K562 (cell line): ENCODE measurements around the gene NBR1. TPM values are rescaled to one million over a fixed set of nuclear protein-coding genes. Genes with fewer than 3 reads are reported as not detected.
A peak's percentile ranks its signal among the peaks of the same experiment; 100 is the strongest.

Source experiments
- ATAC-seq: fragments of 200-7000 bp; cut with Tn5 transposase; 3 replicates; pipeline ENCODE4 v1.9.1; 2020; ENCODE audit warnings: moderate library complexity
- BruUV-seq: library from RNA; stranded (reverse); fragments of 400-500 nt; replicated peaks from 2 replicates; lab custom pipeline; 2021; lab: Mats Ljungman, UMichigan
- CTCF ChIA-PET: fragments of 300-600 bp; formaldehyde crosslinking; extraction: SDS; loops from one replicate; lab custom pipeline; 2021; ENCODE audit warnings: low intra/inter-chr PET ratio; lab: Yijun Ruan, JAX
- POLR2A ChIA-PET: fragments of 300-600, 350-650 bp; sonication (Branson Sonifier 250); formaldehyde crosslinking; extraction: SDS; loops from one replicate; lab custom pipeline; 2021; ENCODE audit warnings: antibody characterized with exemption, inconsistent platforms; lab: Yijun Ruan, JAX
- DNase-seq, 4 experiments: peaks; one replicate each; pipeline versions ENCODE4 v3.0.0 to v3.0.0-alpha.2; 2011 to 2018; ENCODE audit warnings: low spot score in 3 of 4, mixed read lengths in 3 of 4; ENCODE audit errors: extremely low read depth in 1 of 4
- FAIRE-seq: peaks from 2 replicates; lab custom pipeline; 2011; peaks lifted over from hg19 to GRCh38; lab: Jason Lieb, UNC
- H2AFZ ChIP-seq: 2 replicates; pipeline ENCODE4 v1.6.0; 2011; ENCODE audit warnings: low read depth, low read length, control low read depth, inconsistent platforms
- H3K27ac ChIP-seq: fragments of 200-600 bp; 3 replicates; pipeline ENCODE4 v1.8.0; 2011; ENCODE audit warnings: low read depth, mild to moderate bottlenecking, control low read depth, inconsistent platforms, low read length, moderate library complexity, mixed read lengths; ENCODE audit errors: extremely low read depth
- H3K27me3 ChIP-seq, 2 experiments: fragments of 300-600 bp in 1 of 2; 2 replicates in 1 of 2; 3 replicates in 1 of 2; pipeline versions ENCODE4 v1.6.0 to v1.8.0; 2011; ENCODE audit warnings: inconsistent platforms in 2 of 2, low read length in 2 of 2, mild to moderate bottlenecking in 1 of 2, mixed read lengths in 1 of 2, moderate library complexity in 1 of 2; ENCODE audit not compliant: control insufficient read depth in 2 of 2, insufficient read depth in 2 of 2
- H3K36me3 ChIP-seq: fragments of 300-600 bp; 3 replicates; pipeline ENCODE4 v1.8.0; 2011; ENCODE audit warnings: mild to moderate bottlenecking, low read length, inconsistent platforms; ENCODE audit not compliant: control insufficient read depth, insufficient read depth
- H3K4me1 ChIP-seq, 2 experiments: fragments of 200-600 bp in 1 of 2; replicated peaks in 1 of 2; 2 replicates in 1 of 2; 3 replicates in 1 of 2; pipeline versions ENCODE4 v1.5.1 to v1.8.0; 2011; ENCODE audit warnings: inconsistent platforms in 2 of 2, low read length in 2 of 2, mild to moderate bottlenecking in 1 of 2, mixed read lengths in 1 of 2, moderate library complexity in 1 of 2; ENCODE audit not compliant: control insufficient read depth in 2 of 2, insufficient read depth in 2 of 2
- H3K4me2 ChIP-seq: 2 replicates; pipeline ENCODE4 v1.6.1; 2011; ENCODE audit warnings: low read length, control low read depth, inconsistent platforms, mixed read lengths; ENCODE audit not compliant: insufficient read depth
- H3K4me3 ChIP-seq: fragments of 200-600 bp; sonication (generic), shearing (Covaris generic); 2 replicates; pipeline ENCODE4 v1.5.1; 2016; ENCODE audit warnings: control low read depth, inconsistent platforms
- H3K79me2 ChIP-seq: fragments of 200-600 bp; 3 replicates; pipeline ENCODE4 v1.8.0; 2011; ENCODE audit warnings: low read length, inconsistent platforms; ENCODE audit not compliant: control insufficient read depth, insufficient read depth
- H3K9ac ChIP-seq, 2 experiments: 2 replicates each; pipeline versions ENCODE4 v1.6.0 to v1.6.1; 2011; ENCODE audit warnings: low read depth in 2 of 2, low read length in 2 of 2, control low read depth in 1 of 2, inconsistent platforms in 1 of 2, mild to moderate bottlenecking in 1 of 2, mixed read lengths in 1 of 2; ENCODE audit not compliant: insufficient read depth in 1 of 2
- H3K9me1 ChIP-seq: one replicate; pipeline ENCODE4 v1.6.0; 2011; ENCODE audit warnings: inconsistent platforms, mild to moderate bottlenecking, low read length, moderate library complexity; ENCODE audit not compliant: control insufficient read depth, insufficient read depth
- H3K9me3 ChIP-seq: replicated peaks from 2 replicates; pipeline ENCODE4 v1.5.1; 2011; ENCODE audit warnings: low read depth, low read length, inconsistent platforms; ENCODE audit not compliant: control insufficient read depth, insufficient read depth
- H4K20me1 ChIP-seq: replicated peaks from 2 replicates; pipeline ENCODE4 v1.6.1; 2011; ENCODE audit warnings: low read length, inconsistent platforms, mixed read lengths; ENCODE audit not compliant: control insufficient read depth, insufficient read depth
- HDGF ChIP-seq: fragments of 450-650 bp; IDR thresholded peaks from 2 replicates; pipeline ENCODE4 v1.6.1; 2016
- HMGXB4 ChIP-seq: sonication (generic); formaldehyde crosslinking; IDR thresholded peaks from 2 replicates; pipeline ENCODE4 v1.8.1; 2023; ENCODE audit warnings: mild to moderate bottlenecking, missing genetic modification reagents
- ID3 ChIP-seq, 2 experiments: fragments of 250-450 bp in 1 of 2; fragments of 450-650 bp in 1 of 2; sonication (Bioruptor Pico) in 1 of 2; IDR thresholded peaks; 2 replicates each; pipeline versions ENCODE4 v1.6.1 to v1.8.0; 2016 to 2021; ENCODE audit warnings: mild to moderate bottlenecking in 2 of 2, moderate library complexity in 2 of 2, missing compliant biosample characterization in 1 of 2, missing genetic modification characterization in 1 of 2
- MECOM ChIP-seq: fragments of 250-450 bp; sonication (Bioruptor Pico); IDR thresholded peaks from 2 replicates; pipeline ENCODE4 v1.8.0; 2022; ENCODE audit warnings: inconsistent platforms
- NCOR1 ChIP-seq: fragments of 450-650 bp; IDR thresholded peaks from 2 replicates; pipeline ENCODE4 v1.6.1; 2016; ENCODE audit warnings: mild to moderate bottlenecking, moderate library complexity
- NELFE ChIP-seq: IDR thresholded peaks from 2 replicates; pipeline ENCODE4 v1.6.1; 2011; ENCODE audit warnings: mild to moderate bottlenecking; ENCODE audit not compliant: insufficient read depth, insufficient read length
- NONO ChIP-seq, 2 experiments: fragments of 200-400 bp in 1 of 2; fragments of 450-650 bp in 1 of 2; formaldehyde crosslinking in 1 of 2; IDR thresholded peaks; 2 replicates each; pipeline ENCODE4 v1.6.1; 2017; ENCODE audit warnings: low read depth in 2 of 2, mild to moderate bottlenecking in 2 of 2, moderate library complexity in 2 of 2, low read length in 1 of 2
- NR2C2 ChIP-seq, 2 experiments: fragments of 200-800 bp in 1 of 2; sonication (Bioruptor generic) in 1 of 2; sonication (generic) in 1 of 2; formaldehyde crosslinking in 1 of 2; IDR thresholded peaks; 2 replicates each; pipeline versions ENCODE4 v1.6.1 to v1.8.0; 2016 to 2022; ENCODE audit warnings: mild to moderate bottlenecking in 1 of 2, missing compliant biosample characterization in 1 of 2, missing genetic modification characterization in 1 of 2, missing genetic modification reagents in 1 of 2
- NR4A1 ChIP-seq, 2 experiments: fragments of 250-450 bp in 1 of 2; fragments of 450-650 bp in 1 of 2; sonication (Bioruptor Pico) in 1 of 2; IDR thresholded peaks; 2 replicates each; pipeline versions ENCODE4 v1.4.0 to v1.6.1; 2016 to 2020; ENCODE audit warnings: mild to moderate bottlenecking in 2 of 2, missing compliant biosample characterization in 1 of 2, missing genetic modification characterization in 1 of 2, moderate library complexity in 1 of 2
- POLR2G ChIP-seq: fragments of 200-400 bp; formaldehyde crosslinking; IDR thresholded peaks from 2 replicates; pipeline ENCODE4 v1.6.1; 2017; ENCODE audit warnings: low read depth, mild to moderate bottlenecking, antibody characterized with exemption, low read length, moderate library complexity
- RCOR1 ChIP-seq, 2 experiments: IDR thresholded peaks; 2 replicates each; pipeline ENCODE4 v1.6.1; 2012; ENCODE audit warnings: low read depth in 2 of 2, low read length in 2 of 2, borderline replicate concordance in 1 of 2, improper control_type of control experiment in 1 of 2
- SMARCA5 ChIP-seq: fragments of 450-650 bp; IDR thresholded peaks from 2 replicates; pipeline ENCODE4 v1.6.1; 2016
- TCF3 ChIP-seq: sonication (generic); formaldehyde crosslinking; IDR thresholded peaks from 2 replicates; pipeline ENCODE4 v1.4.0; 2020; ENCODE audit warnings: mild to moderate bottlenecking, missing genetic modification reagents
- THRB ChIP-seq: fragments of 450-650 bp; formaldehyde crosslinking; conservative IDR thresholded peaks from 2 replicates; pipeline ENCODE4 v1.4.0; 2022; ENCODE audit warnings: mild to moderate bottlenecking, missing genetic modification characterization
- U2AF2 ChIP-seq: fragments of 200-400 bp; formaldehyde crosslinking; optimal IDR thresholded peaks from 2 replicates; pipeline ENCODE3; 2017; ENCODE audit warnings: low read depth, mild to moderate bottlenecking, low read length
- ZC3H4 ChIP-seq: sonication (generic); formaldehyde crosslinking; IDR thresholded peaks from 2 replicates; pipeline ENCODE4 v1.9.0; 2021; ENCODE audit warnings: missing genetic modification reagents, borderline replicate concordance
- ZNF280A ChIP-seq: fragments of 450-650 bp; IDR thresholded peaks from 2 replicates; pipeline ENCODE4 v1.6.1; 2018; ENCODE audit warnings: mild to moderate bottlenecking, low read depth; ENCODE audit not compliant: partially characterized antibody
- WGBS: fragments of 100-300 bp; shearing (Covaris generic); methylation state at CpG from one replicate; pipeline ENCODE4 v1.1.6; 2016; ENCODE audit warnings: low coverage, mixed read lengths; ENCODE audit not compliant: insufficient coverage; ENCODE audit errors: missing lambda C conversion rate; 5-methylcytosine and 5-hydroxymethylcytosine counted together
- in situ Hi-C: fragments of 300-500 bp; cut with MboI; formaldehyde crosslinking; loops from 4 replicates; pipeline ENCODE4 v1.15.0; 2018; ENCODE audit warnings: inconsistent platforms, mixed read lengths
- intact Hi-C: fragments of 100-400 bp; cut with micrococcal nuclease; formaldehyde crosslinking; loops from 2 replicates; pipeline ENCODE4 v1.14.2; 2022
- polyA plus RNA-seq, 8 experiments: library from polyadenylated mRNA; depleted of rRNA in 4 of 8; stranded (reverse) in 5 of 8; unstranded in 3 of 8; fragments of >200 nt; fragmentation: Nextera tagmentation in 2 of 8; fragmentation: Illumina TruSeq in 1 of 8; extraction: Ambion mirVana in 2 of 8; extraction: Trizol in 1 of 8; gene quantifications; 2 replicates each; pipeline versions ENCODE4 v1.2.1 to v1.2.3, GENCODE V29; 2011 to 2014; ENCODE audit warnings: inconsistent platforms in 1 of 8, missing spikeins in 1 of 8
- total RNA-seq, 7 experiments: library from RNA; depleted of rRNA in 6 of 7; stranded (reverse); fragments of >200 nt in 6 of 7; fragmentation: Illumina TruSeq in 2 of 7; extraction: Trizol in 2 of 7; gene quantifications; 2 replicates each; pipeline versions ENCODE4 v1.2.1 to v1.2.3, GENCODE V29; 2011 to 2021; ENCODE audit warnings: low replicate concordance in 1 of 7

The NBR1 gene
- total and polyA plus RNA-seq, 9 of the 15 experiments (the other 6 are each of a cell fraction or from before 2014, with no cell fraction given): 4.2 to 70.1 (median 39.9) TPM

GRCh38 chr17:43126911-43127290, 44.1 kb upstream of the NBR1 start:
- H3K9me1 ChIP-seq: no peaks in the 10 kb centered on the region
- FAIRE-seq (no peak), DNase-seq (no peak), ATAC-seq (no peak)
- POLR2A ChIA-PET: interaction anchor here (0.6 to 2.5 kb wide), 13 partner anchors 11 to 189 kb away, joined by 3 to 13 read pairs (median 3); no protein-coding TSS in a partner anchor
- no peaks in the 10 kb centered on the region for H3K9me3 ChIP-seq
- H3K9ac ChIP-seq: no peak overlapping the region
- H2AFZ ChIP-seq: no peak overlapping the region
- H3K4me2 ChIP-seq: no peak overlapping the region; the same call in 1 of the 2 replicates
- H3K27ac ChIP-seq: no peak overlapping the region
- CTCF ChIA-PET: no interaction called here
- no peak overlapping the region; the same call in 1 of the 2 replicates for H3K4me3 ChIP-seq
- H3K27me3 ChIP-seq: no peaks in the 10 kb centered on the region
- intact Hi-C loops: no loop called here
- peaks cover 4 to 13% of the 10 kb centered on the region in 2 experiments; a peak in 4 of 5 replicates for H3K4me1 ChIP-seq
- over 99% methylated on average over 13 of the region's 24 CpGs for WGBS
- no TSS peak for BruUV-seq
- in situ Hi-C loops: no loop called here
- H4K20me1 ChIP-seq: no peaks in the 10 kb centered on the region
- peaks cover 43% of the 10 kb centered on the region; the same call in 2 of the 3 replicates for H3K36me3 ChIP-seq
- H3K79me2 ChIP-seq: peaks cover 53% of the 10 kb centered on the region
- peak; percentile 65; the same call in 1 of the 2 replicates for TF ChIP-seq POLR2G
- TF ChIP-seq NR4A1 (CRISPR knock-in tag; IDR thresholded peaks at IDR 0.05): no peak
- no peak for TF ChIP-seq NR4A1 (tag; IDR thresholded peaks at IDR 0.05)
- TF ChIP-seq NONO (IDR thresholded peaks at IDR 0.05; ENCODE audit: low read depth in 2 of 2, low read length in 1 of 2): 0 out of 4 replicates have a peak, but pooled peaks of 1 of the 2 experiments have one; percentile 14
- no peak for TF ChIP-seq MECOM (CRISPR knock-in tag)
- TF ChIP-seq U2AF2: no peak
- no peak for TF ChIP-seq HDGF
- TF ChIP-seq NELFE: no peak
- no peak for TF ChIP-seq RCOR1 (IDR thresholded peaks at IDR 0.05; ENCODE audit: borderline replicate concordance in 1 of 2, low read depth in 2 of 2, low read length in 2 of 2)
- no peak for TF ChIP-seq ZNF280A
- TF ChIP-seq ID3 (CRISPR knock-in tag; IDR thresholded peaks at IDR 0.05): no peak
- TF ChIP-seq ID3 (tag; IDR thresholded peaks at IDR 0.05): no peak
- no peak for TF ChIP-seq HMGXB4 (CRISPR knock-in tag)
- TF ChIP-seq SMARCA5: no peak
- TF ChIP-seq THRB: no peak
- peak; percentile 43; the same call in 1 of the 2 replicates for TF ChIP-seq ZC3H4 (CRISPR knock-in tag)
- TF ChIP-seq NR2C2 (CRISPR knock-in tag; IDR thresholded peaks at IDR 0.05): no peak
- no peak for TF ChIP-seq NR2C2 (tag; IDR thresholded peaks at IDR 0.05)
- no peak for TF ChIP-seq NCOR1
- no peak for TF ChIP-seq TCF3
